LNCaP clone FGC (cell line): ENCODE results near the gene PYGB.

ENCODE experiments used
- DNase-seq: peaks from one replicate; pipeline ENCODE4 v3.0.0-alpha.2; 2011; ENCODE audit warnings: low read depth
- H3K4me3 ChIP-seq: 2 replicates; pipeline ENCODE4 v1.5.1; 2011; ENCODE audit warnings: mild to moderate bottlenecking, low read depth, low read length, control low read depth
- TF ChIP-seq, protein P1 (sequence below): IDR thresholded peaks from 2 replicates; pipeline ENCODE4 v1.5.1; 2012; ENCODE audit warnings: mild to moderate bottlenecking; ENCODE audit not compliant: control insufficient read depth, insufficient read depth; ENCODE audit errors: extremely low read depth

The PYGB gene

GRCh38 chr20:25209911-25210310 is 38.0 kb upstream of the PYGB start:
- no peak for DNase-seq
- H3K4me3 ChIP-seq = no peak overlapping the region
- TF ChIP-seq, protein P1, sequence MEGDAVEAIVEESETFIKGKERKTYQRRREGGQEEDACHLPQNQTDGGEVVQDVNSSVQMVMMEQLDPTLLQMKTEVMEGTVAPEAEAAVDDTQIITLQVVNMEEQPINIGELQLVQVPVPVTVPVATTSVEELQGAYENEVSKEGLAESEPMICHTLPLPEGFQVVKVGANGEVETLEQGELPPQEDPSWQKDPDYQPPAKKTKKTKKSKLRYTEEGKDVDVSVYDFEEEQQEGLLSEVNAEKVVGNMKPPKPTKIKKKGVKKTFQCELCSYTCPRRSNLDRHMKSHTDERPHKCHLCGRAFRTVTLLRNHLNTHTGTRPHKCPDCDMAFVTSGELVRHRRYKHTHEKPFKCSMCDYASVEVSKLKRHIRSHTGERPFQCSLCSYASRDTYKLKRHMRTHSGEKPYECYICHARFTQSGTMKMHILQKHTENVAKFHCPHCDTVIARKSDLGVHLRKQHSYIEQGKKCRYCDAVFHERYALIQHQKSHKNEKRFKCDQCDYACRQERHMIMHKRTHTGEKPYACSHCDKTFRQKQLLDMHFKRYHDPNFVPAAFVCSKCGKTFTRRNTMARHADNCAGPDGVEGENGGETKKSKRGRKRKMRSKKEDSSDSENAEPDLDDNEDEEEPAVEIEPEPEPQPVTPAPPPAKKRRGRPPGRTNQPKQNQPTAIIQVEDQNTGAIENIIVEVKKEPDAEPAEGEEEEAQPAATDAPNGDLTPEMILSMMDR = no peak

- no peak overlapping the region for H3K4me3 ChIP-seq
- TF ChIP-seq, protein P1 = no peak
- no peak for DNase-seq
Measured at GRCh38 chr20:25211273-25211672, 36.6 kb upstream of the PYGB start.

- TF ChIP-seq, protein P1 = no peak
- H3K4me3 ChIP-seq = no peak overlapping the region
- DNase-seq = no peak
Measured at GRCh38 chr20:25212242-25212641, 35.6 kb upstream of the PYGB start.

DNA sequence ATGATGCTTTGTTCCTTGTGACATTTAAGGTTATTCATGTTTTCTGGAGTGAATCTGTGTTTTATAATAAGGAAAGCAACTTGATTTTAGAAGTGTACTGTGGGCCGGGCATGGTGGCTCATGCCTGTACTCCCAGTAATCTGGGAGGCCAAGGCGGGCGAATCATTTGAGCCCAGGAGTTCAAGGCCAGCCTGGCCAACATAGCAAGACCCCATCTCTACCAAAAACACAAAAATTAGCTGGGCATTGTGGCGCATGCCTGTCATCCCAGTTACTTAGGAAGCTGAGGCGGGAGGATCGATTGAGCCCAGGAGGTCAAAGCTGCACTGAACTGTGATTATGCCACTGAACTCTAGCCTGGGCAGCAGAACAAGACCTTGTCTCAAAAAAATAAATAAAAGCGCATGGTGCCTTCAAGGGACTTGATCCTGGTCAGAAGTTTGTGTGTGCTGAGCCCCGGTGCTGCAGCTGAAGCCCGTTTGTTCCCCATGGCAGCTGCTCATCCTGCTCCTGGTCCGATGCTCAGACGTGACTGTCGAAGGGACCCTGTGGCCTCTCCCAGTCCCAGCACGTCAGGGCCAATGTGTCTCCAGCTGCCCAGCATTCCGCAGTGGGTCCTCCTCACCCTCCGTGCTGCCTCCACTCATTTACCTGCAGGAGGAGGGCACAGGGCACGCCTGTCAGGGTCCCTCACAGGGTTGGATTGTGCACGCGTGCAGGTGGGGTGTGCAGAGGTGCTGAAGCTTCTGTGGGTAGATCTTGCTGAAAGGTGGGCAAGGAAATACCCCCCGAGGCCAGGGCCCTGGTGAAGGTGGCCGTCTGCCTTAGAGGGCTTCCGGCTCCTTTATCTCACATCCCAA is 34.1 kb upstream of the PYGB start:
- no peak overlapping the region for H3K4me3 ChIP-seq
- DNase-seq = no peak
- TF ChIP-seq, protein P1 = no peak

GRCh38 chr20:25214426-25214790 is 33.5 kb upstream of the PYGB start:
- DNase-seq = no peak
- H3K4me3 ChIP-seq = no peak overlapping the region
- TF ChIP-seq, protein P1 = no peak

- DNase-seq = no peak
- H3K4me3 ChIP-seq = no peak overlapping the region
- TF ChIP-seq, protein P1 = no peak
Measured at GRCh38 chr20:25214819-25215218, 33.1 kb upstream of the PYGB start.

GRCh38 chr20:25215521-25215920 is 32.4 kb upstream of the PYGB start:
- H3K4me3 ChIP-seq = no peak overlapping the region
- TF ChIP-seq, protein P1 = no peak
- no peak for DNase-seq
